Subcutaneous adipose tissue (tissue), 4 donors: ENCODE measurements around the gene SLC7A9. TPM values are rescaled to one million over a fixed set of nuclear protein-coding genes. Genes with fewer than 3 reads are reported as not detected.

Experiments used
- total RNA-seq, 4 donors: library from RNA; depleted of rRNA; stranded (reverse); fragments of >200 nt; gene quantifications; one replicate each; pipeline ENCODE4 v1.1.0, GENCODE V29; 2016
- TF ChIP-seq, protein P1 (sequence below): fragments of 450-650 bp; IDR thresholded peaks from one replicate; pipeline ENCODE4 v1.5.1; 2016; ENCODE audit warnings: low read depth, mild to moderate bottlenecking, control low read depth, antibody characterized with exemption, moderate library complexity

Gene SLC7A9
- total RNA-seq, 4 donors from 2014 or later = 0.22 TPM; not detected in 3

DNA sequence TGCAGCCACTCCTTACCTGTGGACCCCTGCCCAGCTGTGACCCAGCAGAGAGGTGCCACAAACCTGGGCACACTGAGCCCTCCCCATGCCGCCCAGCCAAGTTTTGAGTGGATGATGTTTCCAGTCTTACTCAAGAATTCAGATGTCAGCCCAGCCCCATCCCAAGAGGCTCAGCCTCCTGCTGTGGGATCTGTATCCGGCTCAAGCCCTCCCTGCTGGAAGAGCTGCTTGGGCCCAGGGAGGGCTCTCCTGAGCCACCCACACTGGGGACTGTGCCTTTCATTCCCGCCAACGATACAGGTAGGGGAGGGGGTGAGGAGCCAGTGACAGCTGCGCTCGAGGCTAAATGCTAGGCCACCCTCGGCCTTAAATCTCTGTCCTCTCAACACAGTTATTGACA is 5.9 kb upstream of the SLC7A9 start:
- TF ChIP-seq, protein P1, sequence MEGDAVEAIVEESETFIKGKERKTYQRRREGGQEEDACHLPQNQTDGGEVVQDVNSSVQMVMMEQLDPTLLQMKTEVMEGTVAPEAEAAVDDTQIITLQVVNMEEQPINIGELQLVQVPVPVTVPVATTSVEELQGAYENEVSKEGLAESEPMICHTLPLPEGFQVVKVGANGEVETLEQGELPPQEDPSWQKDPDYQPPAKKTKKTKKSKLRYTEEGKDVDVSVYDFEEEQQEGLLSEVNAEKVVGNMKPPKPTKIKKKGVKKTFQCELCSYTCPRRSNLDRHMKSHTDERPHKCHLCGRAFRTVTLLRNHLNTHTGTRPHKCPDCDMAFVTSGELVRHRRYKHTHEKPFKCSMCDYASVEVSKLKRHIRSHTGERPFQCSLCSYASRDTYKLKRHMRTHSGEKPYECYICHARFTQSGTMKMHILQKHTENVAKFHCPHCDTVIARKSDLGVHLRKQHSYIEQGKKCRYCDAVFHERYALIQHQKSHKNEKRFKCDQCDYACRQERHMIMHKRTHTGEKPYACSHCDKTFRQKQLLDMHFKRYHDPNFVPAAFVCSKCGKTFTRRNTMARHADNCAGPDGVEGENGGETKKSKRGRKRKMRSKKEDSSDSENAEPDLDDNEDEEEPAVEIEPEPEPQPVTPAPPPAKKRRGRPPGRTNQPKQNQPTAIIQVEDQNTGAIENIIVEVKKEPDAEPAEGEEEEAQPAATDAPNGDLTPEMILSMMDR = no peak

DNA sequence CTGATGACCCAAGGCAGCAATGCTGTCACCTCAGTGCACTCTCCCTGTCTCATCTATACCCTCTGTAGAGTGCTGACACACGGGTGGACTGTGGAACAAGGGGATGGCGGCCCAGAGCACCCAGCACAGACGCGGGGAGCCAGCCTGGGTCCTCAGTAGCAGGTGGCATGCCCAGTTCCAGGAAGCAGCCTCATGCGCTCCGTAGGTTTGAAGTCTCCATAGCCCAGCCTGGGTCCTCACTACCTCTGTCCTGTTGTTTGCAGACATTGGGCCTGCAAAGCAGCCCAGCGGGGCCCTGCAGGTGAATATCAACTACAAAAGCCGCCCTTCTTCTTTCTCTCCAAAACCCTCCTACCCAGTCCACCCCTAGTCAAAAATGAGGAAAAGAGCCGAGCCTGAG is 5.0 kb upstream of the SLC7A9 start:
- TF ChIP-seq, protein P1 = no peak

DNA sequence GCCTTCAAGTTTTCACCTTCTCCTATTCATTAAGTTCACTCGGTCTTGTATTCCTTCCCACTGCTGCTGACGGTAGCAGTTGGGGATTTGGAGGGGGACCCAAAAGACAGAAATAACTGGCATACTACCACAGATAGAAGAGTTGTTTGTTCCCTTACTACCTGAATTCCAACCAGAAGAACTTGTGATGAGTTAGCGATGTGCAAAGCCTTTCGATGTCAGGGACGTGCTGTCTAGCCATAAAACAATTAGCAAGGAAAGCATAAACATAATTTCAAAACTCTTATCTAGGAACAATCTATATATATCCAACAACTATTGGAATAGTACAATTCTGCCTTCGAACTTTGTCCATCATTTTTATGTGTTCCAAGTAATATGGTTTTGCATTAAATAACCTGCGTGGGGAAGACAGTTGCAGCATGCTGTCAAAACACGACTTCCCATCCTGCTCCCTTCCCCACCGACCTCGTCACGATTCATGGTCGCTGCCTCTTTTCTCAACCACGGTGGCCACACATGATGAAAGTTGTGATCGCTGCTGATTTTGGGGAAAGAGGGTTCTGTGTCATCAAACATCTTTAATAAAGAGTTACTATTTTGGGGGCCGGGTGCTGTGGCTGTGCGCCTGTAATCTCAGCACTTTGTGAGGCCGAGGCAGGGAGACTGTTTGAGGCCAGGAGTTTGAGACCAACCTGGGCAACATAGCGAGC is 3.8 kb upstream of the SLC7A9 start:
- TF ChIP-seq, protein P1 = no peak

DNA sequence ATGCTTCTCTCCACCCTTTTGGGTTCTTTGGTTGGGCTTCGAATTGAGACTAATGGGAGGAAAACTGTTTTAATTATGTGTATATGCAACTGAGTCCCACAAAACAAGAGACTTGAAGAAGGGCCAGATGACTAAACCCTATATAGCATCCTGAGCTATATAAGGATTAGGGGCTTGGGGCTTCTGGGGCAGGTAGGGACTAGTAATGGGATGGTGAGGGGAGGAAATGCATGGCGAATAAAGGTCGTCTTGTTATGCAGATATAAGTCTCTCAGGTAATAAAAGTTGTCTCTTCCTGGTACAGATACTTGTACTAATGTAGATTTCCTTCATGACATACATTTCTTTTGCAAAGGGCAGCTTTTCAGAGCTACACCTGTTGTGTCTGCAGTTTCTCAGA is 2.8 kb upstream of the SLC7A9 start:
- TF ChIP-seq, protein P1 = no peak

DNA sequence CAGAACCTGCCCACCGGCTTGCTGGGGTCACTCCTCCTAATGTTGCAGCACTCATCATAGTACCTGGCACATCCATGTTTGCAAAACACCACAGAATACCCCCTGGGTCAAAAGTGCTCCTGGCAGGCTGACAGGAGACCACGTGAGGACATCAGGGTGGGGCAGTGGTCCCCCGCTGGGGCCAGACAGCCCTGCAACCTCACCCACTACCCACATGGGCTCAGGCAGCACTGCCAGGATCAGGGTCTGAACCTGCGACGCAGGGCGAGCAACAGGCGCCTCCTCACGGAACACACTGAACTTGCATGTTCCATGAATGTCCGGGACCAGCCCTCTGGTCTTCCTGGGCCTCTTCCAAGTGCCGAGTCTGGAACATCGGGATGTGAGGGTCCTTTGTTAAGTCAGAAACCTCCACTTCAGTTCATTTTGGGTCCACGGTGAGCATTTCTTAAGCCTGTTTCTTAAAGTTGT is 1.4 kb upstream of the SLC7A9 start:
- TF ChIP-seq, protein P1 = no peak

DNA sequence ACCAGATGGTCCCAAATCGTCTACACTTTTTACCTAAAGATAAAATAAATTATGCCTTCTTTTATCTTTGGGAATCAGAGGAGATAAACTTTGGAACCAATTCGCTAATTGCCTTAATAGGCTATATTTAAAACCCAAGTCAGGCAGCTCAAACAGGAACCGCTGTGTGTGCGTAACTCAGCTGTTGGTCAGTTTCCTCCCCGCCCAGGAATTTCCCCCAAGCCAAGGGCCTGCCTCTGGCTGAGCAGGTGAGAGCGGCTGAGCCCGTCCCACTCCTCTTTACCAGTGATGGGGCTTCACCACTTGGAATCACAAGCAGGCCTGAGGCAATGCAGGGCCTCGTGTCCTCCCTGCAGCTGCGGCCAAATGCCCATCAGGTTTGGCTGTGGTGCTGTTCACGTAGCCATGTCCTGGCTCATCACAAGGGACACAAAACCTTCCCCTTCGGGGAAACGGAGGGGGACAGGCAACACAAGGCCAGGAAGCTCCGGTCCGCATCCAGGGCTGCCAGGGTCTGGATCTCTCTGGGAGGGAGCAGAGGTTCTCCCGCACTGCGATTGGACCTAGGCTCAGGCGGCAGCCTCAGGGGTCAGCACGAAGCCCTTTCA is 503 bp upstream of the SLC7A9 start:
- TF ChIP-seq, protein P1 = no peak

DNA sequence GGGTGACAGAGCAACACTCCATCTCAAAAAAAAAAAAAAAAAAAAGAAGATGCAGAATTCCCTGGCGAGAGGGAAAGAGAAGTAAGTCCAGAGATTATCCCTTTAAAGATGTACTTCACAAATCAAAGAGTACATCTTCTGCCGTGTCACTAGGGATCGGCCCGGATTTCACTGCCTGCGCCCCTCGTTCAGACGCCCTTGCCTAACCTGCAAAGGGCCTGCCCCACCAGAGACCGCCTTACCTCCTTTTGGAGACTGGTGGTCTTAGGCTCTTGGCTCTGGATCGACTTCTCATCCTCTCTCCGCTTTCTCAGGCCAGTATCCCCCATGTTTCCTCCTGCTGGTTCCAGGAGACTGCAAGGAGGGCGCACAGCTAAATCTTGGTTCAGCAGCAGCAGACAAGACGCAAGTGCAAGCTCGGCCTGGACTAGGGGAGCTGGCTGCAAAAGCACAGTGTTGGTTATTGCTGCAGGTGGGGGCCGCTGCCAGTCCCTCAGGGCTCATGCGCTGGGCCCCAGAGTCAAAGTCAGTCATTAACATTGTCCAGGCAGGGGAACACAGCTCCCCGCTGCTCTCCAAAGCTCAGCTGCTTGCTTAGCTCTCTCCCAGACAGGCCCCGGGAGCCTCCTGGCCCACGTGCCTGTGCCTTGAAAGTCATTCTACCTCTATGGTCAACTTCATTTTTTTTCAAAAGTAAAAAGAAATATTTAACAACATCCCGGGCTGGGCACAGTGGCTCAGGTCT is 1.2 kb downstream of the SLC7A9 start:
- TF ChIP-seq, protein P1 = no peak
